ENCODE measurements around the gene P2RY14. TPM values are rescaled to one million over a fixed set of nuclear protein-coding genes. Genes with fewer than 3 reads are reported as not detected.

Gene P2RY14
- total and polyA plus RNA-seq, 12 donors, result 0.72 to 5.3 (median 2.7) TPM

DNA sequence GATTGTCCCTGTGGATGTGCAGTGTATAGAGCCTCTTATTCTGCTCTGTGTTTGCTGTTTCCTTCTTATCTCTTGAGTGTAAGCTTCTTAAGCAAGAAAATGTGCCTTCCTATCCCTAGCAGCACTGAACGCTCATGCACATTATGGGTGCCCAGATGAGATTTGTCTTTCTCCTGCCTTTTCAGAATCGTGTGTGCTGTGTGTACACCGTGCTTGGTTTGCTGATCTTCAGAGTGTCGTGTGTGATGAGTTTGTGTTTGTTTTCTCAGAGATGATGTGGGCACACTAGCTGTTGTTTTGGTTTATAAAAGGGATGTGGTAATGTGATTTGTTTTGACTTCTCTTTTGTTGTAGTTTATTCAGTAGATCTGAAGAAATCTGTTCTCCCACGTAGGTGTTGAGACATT is 95.1 kb downstream of the P2RY14 start:
- no peaks in the 10 kb centered on the region for H3K27me3 ChIP-seq
- peak in 2 of 8 donors; percentile 14 to 27 for ATAC-seq
- H3K27ac ChIP-seq, result peak overlapping the region in 1 of 10 donors; percentile 46

DNA sequence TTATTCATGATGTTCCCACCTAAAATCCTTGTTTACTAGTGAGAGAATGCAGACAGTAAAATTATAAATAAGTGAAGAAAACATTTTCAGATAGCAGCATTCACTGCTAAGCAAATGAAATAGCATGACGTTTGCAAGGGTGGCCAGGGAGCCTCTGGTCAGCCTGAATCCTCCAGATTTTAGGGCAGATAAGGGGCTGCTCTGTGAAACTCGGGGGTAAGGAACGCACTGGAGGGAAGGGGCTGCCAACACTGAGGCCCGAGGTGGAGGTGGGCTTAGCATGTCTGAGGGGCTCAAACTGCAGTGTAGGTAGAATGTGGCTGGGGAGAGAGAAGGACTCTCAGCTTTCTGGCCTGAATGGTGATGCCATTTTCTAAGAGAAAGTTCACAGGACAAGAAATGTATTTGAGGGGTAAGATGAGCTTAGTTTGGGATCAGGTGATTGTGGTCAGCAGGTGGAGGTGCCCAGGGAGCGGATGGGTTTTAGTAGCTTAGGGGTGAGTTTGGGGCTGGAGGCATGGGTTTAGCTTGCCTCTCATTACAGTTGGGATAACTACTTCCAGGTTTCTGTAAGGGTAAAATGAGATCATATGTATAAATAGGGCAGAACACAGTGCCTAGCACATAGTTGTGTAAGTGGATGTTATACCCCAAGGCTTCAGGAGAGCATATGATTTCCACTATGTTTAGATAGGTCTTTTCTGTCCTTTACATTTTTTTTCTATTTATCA is 95.8 kb downstream of the P2RY14 start:
- Histone ChIP-seq H3K9me3 (no peaks in the 10 kb centered on the region), H3K27me3 (no peaks in the 10 kb centered on the region), H3K4me1 (peaks cover 0 to 11% (median 0%) of the 10 kb centered on the region in 9 donors), H3K36me3 (no peaks in the 10 kb centered on the region), H3K4me3 (no peak overlapping the region), H3K27ac (peak overlapping the region in 1 of 10 donors; percentile 46)
- WGBS, 2 donors, result 67 to 74% methylated on average over 5 of the region's 5 CpGs
- ATAC-seq, result peak in 4 of 8 donors; percentile 52 to 64 (median 58)
- intact Hi-C loops (cut with DNase I), result no loop called here
- TF ChIP-seq, protein P1, sequence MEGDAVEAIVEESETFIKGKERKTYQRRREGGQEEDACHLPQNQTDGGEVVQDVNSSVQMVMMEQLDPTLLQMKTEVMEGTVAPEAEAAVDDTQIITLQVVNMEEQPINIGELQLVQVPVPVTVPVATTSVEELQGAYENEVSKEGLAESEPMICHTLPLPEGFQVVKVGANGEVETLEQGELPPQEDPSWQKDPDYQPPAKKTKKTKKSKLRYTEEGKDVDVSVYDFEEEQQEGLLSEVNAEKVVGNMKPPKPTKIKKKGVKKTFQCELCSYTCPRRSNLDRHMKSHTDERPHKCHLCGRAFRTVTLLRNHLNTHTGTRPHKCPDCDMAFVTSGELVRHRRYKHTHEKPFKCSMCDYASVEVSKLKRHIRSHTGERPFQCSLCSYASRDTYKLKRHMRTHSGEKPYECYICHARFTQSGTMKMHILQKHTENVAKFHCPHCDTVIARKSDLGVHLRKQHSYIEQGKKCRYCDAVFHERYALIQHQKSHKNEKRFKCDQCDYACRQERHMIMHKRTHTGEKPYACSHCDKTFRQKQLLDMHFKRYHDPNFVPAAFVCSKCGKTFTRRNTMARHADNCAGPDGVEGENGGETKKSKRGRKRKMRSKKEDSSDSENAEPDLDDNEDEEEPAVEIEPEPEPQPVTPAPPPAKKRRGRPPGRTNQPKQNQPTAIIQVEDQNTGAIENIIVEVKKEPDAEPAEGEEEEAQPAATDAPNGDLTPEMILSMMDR (IDR thresholded peaks at IDR 0.05), result no peak
- no peak for DNase-seq

More for the DNA sequence above, 95.1 kb downstream of the P2RY14 start:
- intact Hi-C loops (cut with DNase I), result no loop called here
- H3K9me3 ChIP-seq, result no peaks in the 10 kb centered on the region
- TF ChIP-seq, protein P1 (IDR thresholded peaks at IDR 0.05), result no peak
- no peak for DNase-seq
- H3K36me3 ChIP-seq, result no peaks in the 10 kb centered on the region
- peaks cover 0 to 11% (median 0%) of the 10 kb centered on the region in 9 donors for H3K4me1 ChIP-seq
- 74 to 79% methylated on average over 5 of the region's 5 CpGs for WGBS, 2 donors
- H3K4me3 ChIP-seq, result no peak overlapping the region

DNA sequence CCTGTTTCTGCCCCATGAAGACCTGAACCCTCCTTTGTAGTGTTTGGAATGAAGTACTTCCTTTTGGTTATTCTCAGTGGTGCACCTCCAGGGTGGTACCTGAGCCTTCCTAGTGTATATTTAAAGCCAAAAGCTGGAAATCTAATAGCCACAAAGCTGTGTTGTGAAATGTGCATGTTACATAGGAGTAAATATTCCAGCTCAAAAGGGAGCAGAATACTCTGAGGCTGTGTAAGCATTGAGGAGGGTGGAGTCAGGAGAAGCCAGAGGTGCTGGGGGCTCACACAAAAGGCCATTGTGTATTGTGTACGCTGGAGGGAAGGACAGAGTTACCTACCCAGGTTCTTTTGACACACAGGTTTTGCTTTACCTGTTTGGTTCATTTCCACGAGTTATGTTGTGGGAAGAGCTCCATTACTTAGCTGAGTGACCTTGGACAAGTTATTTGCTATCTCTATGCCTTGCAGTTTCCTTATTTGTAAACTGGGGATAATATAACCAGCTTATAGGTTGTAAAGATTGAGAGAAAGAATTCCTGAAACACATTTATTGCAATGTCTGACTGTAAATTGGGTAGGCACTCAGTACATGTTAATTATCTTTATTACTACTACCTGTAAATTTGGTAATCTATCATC is 100.0 kb downstream of the P2RY14 start:
- intact Hi-C loops (cut with DNase I), result no loop called here

DNA sequence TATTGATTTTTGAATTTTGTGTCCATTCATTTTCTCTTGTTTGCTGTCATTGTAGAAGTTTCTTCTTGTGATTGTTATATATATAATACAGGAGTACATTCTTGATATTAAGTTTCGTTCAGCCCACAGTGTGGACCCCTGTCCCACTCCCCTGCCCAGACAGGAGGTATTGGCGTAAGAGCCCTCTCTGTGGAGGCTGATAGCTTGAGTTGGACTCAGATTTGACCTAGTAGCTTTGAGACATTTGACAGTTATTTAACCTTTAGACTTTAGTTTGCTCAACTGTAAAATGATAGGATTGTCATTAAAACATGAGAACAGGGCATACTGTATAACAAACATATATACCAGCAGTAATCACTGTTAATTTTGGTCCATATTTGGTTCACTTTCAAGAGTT is 102.4 kb downstream of the P2RY14 start:
- intact Hi-C loops (cut with DNase I), result no loop called here
- Histone ChIP-seq H3K27ac (no peak overlapping the region), H3K9me3 (no peaks in the 10 kb centered on the region), H3K27me3 (no peaks in the 10 kb centered on the region), H3K4me1 (peaks cover 0 to 21% (median 0%) of the 10 kb centered on the region in 9 donors), H3K36me3 (no peaks in the 10 kb centered on the region), H3K4me3 (no peak overlapping the region)
- WGBS, 2 donors, result 95 to 98% methylated on average over 2 of the region's 2 CpGs
- DNase-seq, result no peak
- no peak for ATAC-seq
- TF ChIP-seq, protein P1 (IDR thresholded peaks at IDR 0.05), result no peak

More for the DNA sequence above, 100.0 kb downstream of the P2RY14 start:
- TF ChIP-seq, protein P1 (IDR thresholded peaks at IDR 0.05), result no peak
- no peak for DNase-seq
- Histone ChIP-seq H3K27me3 (no peaks in the 10 kb centered on the region), H3K27ac (no peak overlapping the region), H3K9me3 (no peaks in the 10 kb centered on the region), H3K4me3 (no peak overlapping the region), H3K4me1 (peaks cover 0 to 15% (median 0%) of the 10 kb centered on the region in 9 donors), H3K36me3 (no peaks in the 10 kb centered on the region)
- ATAC-seq, result no peak
- 85 to 90% methylated on average over 2 of the region's 2 CpGs for WGBS, 2 donors
